Measurements from ENCODE around the gene TCEANC.
"Not testable (repeated sequence)": the region's sequence is repeated elsewhere in the genome, so short reads cannot be mapped to it uniquely, and the experiment has no call there.

The TCEANC gene

GRCh38 chrX:13662355-13662791 lies 9.4 kb downstream of the TCEANC start:
- DNase-seq (ENCODE audit: extremely low spot score) = no peak
- no peak for TF ChIP-seq CTCF (IDR thresholded peaks at IDR 0.05; ENCODE audit: control extremely low read depth, extremely low read depth, low read depth, missing control alignments)
- ChIA-PET CTCF (interaction anchor here (0.7 to 1.5 kb wide), 7 partner anchors 18 to 369 kb away, joined by 3 to 6 read pairs (median 4); no protein-coding TSS in a partner anchor), POLR2A (interaction anchor here (0.9 kb wide), 1 partner anchor 90 kb away, joined by 3 read pairs; no protein-coding TSS in a partner anchor)

GRCh38 chrX:13664020-13664419 lies 11.1 kb downstream of the TCEANC start:
- ChIA-PET CTCF (no interaction called here), POLR2A (no interaction called here)
- TF ChIP-seq CTCF (IDR thresholded peaks at IDR 0.05; ENCODE audit: control extremely low read depth, extremely low read depth, low read depth, missing control alignments) = no peak
- no peak for DNase-seq (ENCODE audit: extremely low spot score)

GRCh38 chrX:13666836-13667235 lies 13.9 kb downstream of the TCEANC start:
- no peak for TF ChIP-seq CTCF (IDR thresholded peaks at IDR 0.05; ENCODE audit: control extremely low read depth, extremely low read depth, low read depth, missing control alignments)
- CTCF ChIA-PET = interaction anchor here (1.4 kb wide), 1 partner anchor 18 kb away, joined by 3 read pairs; no protein-coding TSS in a partner anchor

GRCh38 chrX:13667919-13668318 lies 15.0 kb downstream of the TCEANC start:
- CTCF ChIA-PET = no interaction called here
- DNase-seq (ENCODE audit: extremely low spot score) = no peak
- POLR2A ChIA-PET = no interaction called here
- no peak for TF ChIP-seq CTCF (IDR thresholded peaks at IDR 0.05; ENCODE audit: control extremely low read depth, extremely low read depth, low read depth, missing control alignments)

More at GRCh38 chrX:13666836-13667235, 13.9 kb downstream of the TCEANC start:
- POLR2A ChIA-PET = no interaction called here
- DNase-seq (ENCODE audit: extremely low spot score) = no peak

GRCh38 chrX:13669246-13669737 lies 16.4 kb downstream of the TCEANC start:
- ChIA-PET POLR2A (interaction anchor here (0.8 to 1.4 kb wide), 5 partner anchors 16 to 74 kb away, joined by 3 to 8 read pairs (median 3); partner anchors contain the start of genes OFD1 and TRAPPC2), CTCF (interaction anchor here (0.6 to 2.2 kb wide), 4 partner anchors 12 to 360 kb away, joined by 3 to 7 read pairs (median 4); no protein-coding TSS in a partner anchor)
- peak; percentile 48 for DNase-seq (ENCODE audit: extremely low spot score)
- no peak for TF ChIP-seq CTCF (IDR thresholded peaks at IDR 0.05; ENCODE audit: control extremely low read depth, extremely low read depth, low read depth, missing control alignments)

GRCh38 chrX:13669755-13670154 lies 16.8 kb downstream of the TCEANC start:
- ChIA-PET CTCF (interaction anchor here (1.0 to 2.2 kb wide), 3 partner anchors 11 to 80 kb away, joined by 3 to 7 read pairs (median 5); no protein-coding TSS in a partner anchor), POLR2A (interaction anchor here (0.8 to 1.4 kb wide), 5 partner anchors 15 to 73 kb away, joined by 3 to 8 read pairs (median 3); partner anchors contain the start of genes OFD1 and TRAPPC2)
- DNase-seq (ENCODE audit: extremely low spot score) = not testable (repeated sequence)

- CTCF ChIA-PET = interaction anchor here (1.9 to 2.2 kb wide), 2 partner anchors 11 to 17 kb away, joined by 5 to 7 read pairs; no protein-coding TSS in a partner anchor
- POLR2A ChIA-PET = interaction anchor here (1.3 kb wide), 1 partner anchor 64 kb away, joined by 8 read pairs; the partner anchor contains the start of genes OFD1 and TRAPPC2
- TF ChIP-seq CTCF (IDR thresholded peaks at IDR 0.05; ENCODE audit: control extremely low read depth, extremely low read depth, low read depth, missing control alignments) = no peak
- no peak for DNase-seq (ENCODE audit: extremely low spot score)
These were observed 17.3 kb downstream of the TCEANC start for GRCh38 chrX:13670197-13670596.

Data from GM10248 (cell line).